Limb (tissue), 2 donors: ENCODE measurements around the gene SFT2D2.

Experiments used
- DNase-seq, 2 donors: peaks; one replicate each; pipeline ENCODE4 v3.0.0-alpha.2; 2016; ENCODE audit errors: extremely low spot score in 2 of 2

SFT2D2 gene

GRCh38 chr1:168265596-168265995 is 39.8 kb downstream of the SFT2D2 start:
- DNase-seq, result no peak

GRCh38 chr1:168266644-168267186 is 40.9 kb downstream of the SFT2D2 start:
- DNase-seq, result no peak

- DNase-seq, result no peak
Measured at GRCh38 chr1:168271636-168272035, 45.8 kb downstream of the SFT2D2 start.

- DNase-seq, result no peak
Measured at GRCh38 chr1:168273575-168273974, 47.8 kb downstream of the SFT2D2 start.

- DNase-seq, result no peak
Measured at GRCh38 chr1:168279253-168279652, 53.4 kb downstream of the SFT2D2 start.

- DNase-seq, result no peak
Measured at GRCh38 chr1:168280296-168280927, 54.6 kb downstream of the SFT2D2 start, which contains the start of gene TBX19. Gene TBX19, plus strand, starts transcription at chr1:168280877. Its CDS starts 214 bp downstream, at chr1:168281091.

- no peak for DNase-seq
Measured at GRCh38 chr1:168281603-168282325, 56.0 kb downstream of the SFT2D2 start.

GRCh38 chr1:168285521-168285790 is 59.7 kb downstream of the SFT2D2 start:
- no peak for DNase-seq

GRCh38 chr1:168285971-168286927 is 60.4 kb downstream of the SFT2D2 start:
- no peak for DNase-seq

- no peak for DNase-seq
Measured at GRCh38 chr1:168287237-168287664, 61.4 kb downstream of the SFT2D2 start.

- DNase-seq, result no peak
Measured at GRCh38 chr1:168288311-168289052, 62.7 kb downstream of the SFT2D2 start.

- DNase-seq, result no peak
Measured at GRCh38 chr1:168291222-168291837, 65.5 kb downstream of the SFT2D2 start.

GRCh38 chr1:168293356-168293755 is 67.6 kb downstream of the SFT2D2 start:
- DNase-seq, result no peak

- DNase-seq, result no peak
Measured at GRCh38 chr1:168295411-168296114, 69.8 kb downstream of the SFT2D2 start.

GRCh38 chr1:168297019-168297730 is 71.4 kb downstream of the SFT2D2 start:
- no peak for DNase-seq

- DNase-seq, result no peak
Measured at GRCh38 chr1:168298446-168298845, 72.6 kb downstream of the SFT2D2 start.

- no peak for DNase-seq
Measured at GRCh38 chr1:168300626-168301025, 74.8 kb downstream of the SFT2D2 start.

- DNase-seq, result no peak
Measured at GRCh38 chr1:168301664-168302320, 76.0 kb downstream of the SFT2D2 start.
